ENCODE data around the gene SATB1. TPM values are rescaled to one million over a fixed set of nuclear protein-coding genes. Genes with fewer than 3 reads are reported as not detected.

The SATB1 gene
- total RNA-seq, 1 donor from 2014 or later, result 3.4 TPM

DNA sequence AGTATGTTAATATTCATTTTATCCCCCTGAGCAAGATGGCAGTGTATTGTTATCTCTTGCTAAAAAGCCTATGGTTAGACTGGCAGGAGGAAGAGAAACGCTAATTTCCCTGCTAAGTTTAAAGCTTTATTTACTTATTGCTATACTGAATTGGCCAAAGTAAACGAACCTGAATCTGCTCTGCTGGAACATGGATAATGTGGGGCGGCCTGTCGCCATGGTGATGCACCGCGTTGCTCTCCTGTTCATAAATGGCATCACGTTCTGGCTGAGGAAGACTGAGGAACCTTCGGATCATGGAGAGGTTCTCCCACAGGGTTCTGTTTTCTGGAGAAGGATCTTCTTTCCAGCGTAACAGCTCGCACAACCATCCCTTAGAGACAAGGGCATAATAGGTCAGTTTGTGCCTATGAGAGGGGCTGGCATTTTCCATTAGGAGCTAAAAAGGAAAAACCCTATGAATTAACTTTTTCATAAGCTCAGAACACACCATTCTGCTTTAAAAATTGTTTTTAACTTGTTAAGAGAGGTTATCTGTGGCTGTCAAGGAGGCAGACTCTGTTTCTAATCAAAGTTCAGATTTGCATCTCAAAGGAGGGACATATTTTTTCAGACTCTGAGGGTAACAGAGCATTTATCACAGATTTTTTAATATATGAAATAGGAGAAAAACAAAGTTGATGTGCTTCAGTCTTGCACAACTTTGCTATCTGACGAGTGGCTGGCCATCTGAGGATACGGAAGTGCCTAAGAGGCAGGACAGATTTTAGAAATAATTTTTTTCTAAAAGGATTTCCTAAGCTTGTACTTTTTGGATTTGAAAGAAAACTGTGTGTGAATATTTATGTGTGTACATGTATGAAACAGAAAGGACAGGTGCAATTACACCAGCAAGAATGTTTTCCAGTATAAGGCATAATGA is 73.1 kb downstream of the SATB1 start:
- Histone ChIP-seq H3K36me3 (ENCODE audit: control insufficient read depth, insufficient read depth, low read length) (no peaks in the 10 kb centered on the region), H3K27me3 (ENCODE audit: control insufficient read depth, insufficient read depth, low read length) (no peaks in the 10 kb centered on the region), H3K4me3 (ENCODE audit: low read depth, low read length) (no peak overlapping the region)
- DNase-seq (ENCODE audit: low read depth), result no peak
- TF ChIP-seq, protein P1, sequence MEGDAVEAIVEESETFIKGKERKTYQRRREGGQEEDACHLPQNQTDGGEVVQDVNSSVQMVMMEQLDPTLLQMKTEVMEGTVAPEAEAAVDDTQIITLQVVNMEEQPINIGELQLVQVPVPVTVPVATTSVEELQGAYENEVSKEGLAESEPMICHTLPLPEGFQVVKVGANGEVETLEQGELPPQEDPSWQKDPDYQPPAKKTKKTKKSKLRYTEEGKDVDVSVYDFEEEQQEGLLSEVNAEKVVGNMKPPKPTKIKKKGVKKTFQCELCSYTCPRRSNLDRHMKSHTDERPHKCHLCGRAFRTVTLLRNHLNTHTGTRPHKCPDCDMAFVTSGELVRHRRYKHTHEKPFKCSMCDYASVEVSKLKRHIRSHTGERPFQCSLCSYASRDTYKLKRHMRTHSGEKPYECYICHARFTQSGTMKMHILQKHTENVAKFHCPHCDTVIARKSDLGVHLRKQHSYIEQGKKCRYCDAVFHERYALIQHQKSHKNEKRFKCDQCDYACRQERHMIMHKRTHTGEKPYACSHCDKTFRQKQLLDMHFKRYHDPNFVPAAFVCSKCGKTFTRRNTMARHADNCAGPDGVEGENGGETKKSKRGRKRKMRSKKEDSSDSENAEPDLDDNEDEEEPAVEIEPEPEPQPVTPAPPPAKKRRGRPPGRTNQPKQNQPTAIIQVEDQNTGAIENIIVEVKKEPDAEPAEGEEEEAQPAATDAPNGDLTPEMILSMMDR (IDR thresholded peaks at IDR 0.05; ENCODE audit: insufficient read depth, low read length, poor library complexity, severe bottlenecking), result no peak

DNA sequence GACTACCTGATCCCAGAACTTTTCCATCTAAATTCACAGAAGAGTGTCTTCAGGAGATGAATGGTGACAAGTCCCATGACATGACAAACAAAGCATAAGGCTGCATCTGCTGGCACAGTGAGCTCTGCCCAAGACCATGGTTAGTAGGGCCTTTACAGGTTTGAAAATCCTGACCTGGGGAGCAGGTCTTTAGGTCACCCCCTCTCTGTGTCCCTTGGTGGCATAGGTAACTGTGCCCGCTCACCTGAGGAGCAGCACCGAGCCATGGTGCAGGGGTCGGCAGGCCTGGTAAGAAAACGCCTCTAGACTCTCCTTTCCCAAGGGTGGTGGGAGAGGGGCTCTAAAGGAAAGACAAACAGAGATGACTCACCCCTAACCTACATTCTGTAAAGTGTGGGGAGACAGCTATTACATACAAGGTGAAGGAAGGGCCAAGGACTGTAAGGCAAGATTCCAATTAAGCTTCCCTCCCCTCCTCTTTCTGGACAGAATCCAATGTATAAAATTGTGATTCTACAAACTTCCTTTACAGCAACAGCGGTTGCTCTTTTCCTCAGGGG is 74.0 kb downstream of the SATB1 start:
- Histone ChIP-seq H3K36me3 (ENCODE audit: control insufficient read depth, insufficient read depth, low read length) (no peaks in the 10 kb centered on the region), H3K27me3 (ENCODE audit: control insufficient read depth, insufficient read depth, low read length) (no peaks in the 10 kb centered on the region), H3K4me3 (ENCODE audit: low read depth, low read length) (no peak overlapping the region)
- TF ChIP-seq, protein P1 (IDR thresholded peaks at IDR 0.05; ENCODE audit: insufficient read depth, low read length, poor library complexity, severe bottlenecking), result no peak
- no peak for DNase-seq (ENCODE audit: low read depth)

DNA sequence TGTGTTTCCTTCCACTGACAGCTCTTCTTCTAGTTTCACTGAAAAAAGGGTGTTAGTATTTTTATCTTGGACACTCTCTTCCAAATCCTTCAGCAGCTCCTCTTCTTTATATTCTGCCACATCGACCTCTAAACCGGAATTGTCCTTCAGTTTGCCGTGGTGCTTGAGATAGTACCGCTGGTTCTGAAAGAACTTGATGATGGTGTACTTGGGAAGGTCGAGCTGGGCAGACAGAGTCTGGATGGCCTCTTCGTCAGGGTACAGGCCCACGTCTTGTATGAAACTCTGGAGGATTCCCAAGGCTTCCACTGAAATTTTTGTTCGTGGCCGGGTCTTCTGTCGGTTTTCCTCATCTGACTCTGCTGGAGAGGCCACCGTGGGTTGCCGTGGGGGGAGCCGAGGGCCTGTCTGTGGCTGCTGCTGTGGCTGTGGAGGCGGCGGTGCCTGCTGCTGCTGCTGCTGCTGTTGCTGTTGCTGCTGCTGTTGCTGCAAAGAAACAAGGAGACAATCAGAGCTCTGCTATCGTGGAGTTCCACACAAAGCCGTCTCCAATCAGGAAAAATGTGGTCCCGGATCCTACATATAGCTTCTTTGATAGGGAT is 75.8 kb downstream of the SATB1 start:
- no peak for DNase-seq (ENCODE audit: low read depth)
- no peaks in the 10 kb centered on the region for H3K36me3 ChIP-seq (ENCODE audit: control insufficient read depth, insufficient read depth, low read length)
- H3K4me3 ChIP-seq (ENCODE audit: low read depth, low read length), result no peak overlapping the region
- H3K27me3 ChIP-seq (ENCODE audit: control insufficient read depth, insufficient read depth, low read length), result no peaks in the 10 kb centered on the region
- TF ChIP-seq, protein P1 (IDR thresholded peaks at IDR 0.05; ENCODE audit: insufficient read depth, low read length, poor library complexity, severe bottlenecking), result no peak

DNA sequence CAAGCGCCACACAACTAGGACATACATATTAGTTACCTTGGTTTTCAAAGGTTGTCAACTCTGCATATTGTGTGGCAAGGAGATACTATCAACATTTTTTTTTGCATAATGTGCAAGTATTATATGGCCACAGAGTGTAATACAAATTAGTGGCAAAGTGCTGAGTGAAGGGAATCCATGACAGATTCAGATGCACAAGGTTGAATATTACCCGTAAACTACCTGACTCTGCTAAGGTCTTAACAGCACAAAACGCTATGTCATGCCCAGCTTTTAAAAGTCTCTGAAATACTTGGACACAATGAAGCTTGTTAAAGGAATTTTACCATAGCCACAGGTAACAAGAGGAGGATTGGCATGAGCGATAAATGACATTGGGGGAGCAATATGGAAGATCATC is 79.0 kb downstream of the SATB1 start:
- H3K4me3 ChIP-seq (ENCODE audit: low read depth, low read length), result no peak overlapping the region
- no peaks in the 10 kb centered on the region for H3K27me3 ChIP-seq (ENCODE audit: control insufficient read depth, insufficient read depth, low read length)
- H3K36me3 ChIP-seq (ENCODE audit: control insufficient read depth, insufficient read depth, low read length), result no peaks in the 10 kb centered on the region
- TF ChIP-seq, protein P1 (IDR thresholded peaks at IDR 0.05; ENCODE audit: insufficient read depth, low read length, poor library complexity, severe bottlenecking), result no peak
- DNase-seq (ENCODE audit: low read depth), result no peak

DNA sequence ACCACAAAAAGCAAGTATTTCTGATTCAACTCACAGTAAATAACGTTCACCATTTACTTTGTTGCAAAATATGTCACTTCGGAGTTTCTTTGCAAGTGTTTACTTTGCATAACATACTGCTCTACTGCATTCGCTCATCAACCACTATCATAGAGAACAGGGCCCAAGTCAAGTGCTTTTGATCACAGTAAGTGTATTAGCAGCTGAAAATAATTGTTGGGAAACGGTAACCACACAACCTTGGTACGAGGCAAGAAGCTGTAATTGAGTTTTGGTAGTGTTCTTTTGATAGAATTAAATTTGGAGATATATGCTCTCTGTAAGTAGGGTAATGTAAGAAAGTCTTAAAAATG is 80.1 kb downstream of the SATB1 start:
- no peak overlapping the region for H3K4me3 ChIP-seq (ENCODE audit: low read depth, low read length)
- H3K27me3 ChIP-seq (ENCODE audit: control insufficient read depth, insufficient read depth, low read length), result no peaks in the 10 kb centered on the region
- no peaks in the 10 kb centered on the region for H3K36me3 ChIP-seq (ENCODE audit: control insufficient read depth, insufficient read depth, low read length)
- TF ChIP-seq, protein P1 (IDR thresholded peaks at IDR 0.05; ENCODE audit: insufficient read depth, low read length, poor library complexity, severe bottlenecking), result no peak
- no peak for DNase-seq (ENCODE audit: low read depth)

Measured in kidney epithelial cell (primary cell).